M059J (cell line): ENCODE measurements around the gene ABCB8. TPM values are rescaled to one million over a fixed set of nuclear protein-coding genes. Genes with fewer than 3 reads are reported as not detected.
"Not testable (repeated sequence)": the region's sequence is repeated elsewhere in the genome, so short reads cannot be mapped to it uniquely, and the experiment has no call there.

Experiments used
- DNase-seq: peaks from one replicate; pipeline ENCODE4 v3.0.0-alpha.2; 2012; ENCODE audit warnings: low read depth
- total RNA-seq: library from RNA; depleted of rRNA; stranded (reverse); fragments of >200 nt; shearing (Covaris generic); gene quantifications from 2 replicates; pipeline ENCODE4 v1.2.3, GENCODE V29; 2014

ABCB8 gene
- total RNA-seq, 1 experiment from 2014 or later: 24.2 TPM

DNA sequence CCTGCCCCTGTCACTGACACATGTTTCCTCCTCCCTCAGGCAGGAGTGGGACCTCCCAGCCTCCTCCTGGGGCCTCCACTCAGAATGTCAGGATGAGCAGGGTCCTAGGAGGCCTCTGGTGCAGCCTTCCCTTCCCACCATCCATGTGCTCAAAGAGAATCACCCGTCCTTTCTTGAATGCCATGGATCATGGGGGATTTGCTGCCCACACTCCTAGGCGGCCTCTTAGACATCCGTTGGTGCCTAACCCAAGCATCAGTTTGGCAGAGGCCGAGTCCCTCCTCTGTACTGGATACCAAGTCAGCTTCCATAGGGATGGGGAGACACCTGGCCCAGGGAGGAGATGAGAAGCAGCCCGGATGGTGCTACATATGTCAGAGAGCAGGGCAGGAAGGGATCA, 30.4 kb upstream of the ABCB8 start:
- DNase-seq: no peak

DNA sequence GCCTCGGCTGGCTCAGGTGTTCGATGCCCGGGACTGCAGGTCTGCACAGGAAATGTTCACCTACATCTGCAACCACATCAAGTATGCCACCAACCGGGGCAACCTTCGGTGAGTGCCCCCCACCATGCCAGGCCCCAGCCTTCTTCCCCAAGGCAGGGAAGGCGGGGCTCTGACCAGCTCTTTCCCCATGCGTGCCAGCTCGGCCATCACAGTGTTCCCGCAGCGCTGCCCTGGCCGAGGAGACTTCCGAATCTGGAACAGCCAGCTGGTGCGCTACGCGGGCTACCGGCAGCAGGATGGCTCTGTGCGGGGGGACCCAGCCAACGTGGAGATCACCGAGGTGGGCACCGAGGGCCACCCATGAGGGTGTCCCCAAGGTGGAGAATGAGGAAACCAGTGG, 29.9 kb upstream of the ABCB8 start:
- no peak for DNase-seq

DNA sequence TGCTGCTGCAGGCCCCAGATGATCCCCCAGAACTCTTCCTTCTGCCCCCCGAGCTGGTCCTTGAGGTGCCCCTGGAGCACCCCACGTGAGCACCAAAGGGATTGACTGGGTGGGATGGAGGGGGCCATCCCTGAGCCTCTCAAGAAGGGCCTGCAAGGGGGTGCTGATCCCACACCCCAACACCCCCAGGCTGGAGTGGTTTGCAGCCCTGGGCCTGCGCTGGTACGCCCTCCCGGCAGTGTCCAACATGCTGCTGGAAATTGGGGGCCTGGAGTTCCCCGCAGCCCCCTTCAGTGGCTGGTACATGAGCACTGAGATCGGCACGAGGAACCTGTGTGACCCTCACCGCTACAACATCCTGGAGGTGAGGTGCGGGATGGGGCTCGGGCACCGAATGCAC, 29.2 kb upstream of the ABCB8 start:
- DNase-seq: no peak

DNA sequence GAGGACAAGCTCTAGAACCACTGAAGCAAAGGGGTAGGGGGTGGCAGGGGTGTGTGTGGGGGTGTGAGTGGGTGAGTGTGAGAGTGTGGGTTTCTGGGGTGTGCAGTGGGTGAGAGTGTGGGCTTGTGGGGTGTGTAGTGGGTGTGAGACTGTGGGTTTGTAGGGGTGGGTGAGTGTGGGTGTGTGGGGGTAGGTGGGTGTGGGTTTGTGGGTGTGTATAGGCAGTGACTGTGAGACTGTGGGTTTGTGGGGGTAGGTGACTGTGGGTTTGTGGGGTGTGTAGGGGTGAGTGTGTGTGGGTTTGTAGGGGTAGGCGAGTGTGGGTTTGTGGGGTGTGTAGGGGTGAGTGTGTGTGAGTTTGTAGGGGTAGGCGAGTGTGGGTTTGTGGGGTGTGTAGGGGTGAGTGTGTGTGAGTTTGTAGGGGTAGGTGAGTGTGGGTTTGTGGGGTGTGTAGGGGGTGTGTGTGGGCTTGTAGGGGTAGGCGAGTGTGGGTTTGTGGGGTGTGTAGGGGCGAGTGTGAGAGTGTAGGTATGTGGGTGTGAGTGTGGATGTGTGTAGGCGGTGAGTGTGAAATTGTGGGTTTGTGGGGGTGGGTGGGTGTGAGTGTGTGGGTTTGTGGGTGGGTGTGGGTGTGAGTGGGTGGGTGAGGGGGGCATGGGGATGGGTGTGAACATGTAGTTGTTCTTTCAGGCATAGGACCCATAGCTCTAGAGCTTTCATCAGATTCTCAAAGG, 28.6 kb upstream of the ABCB8 start:
- no peak for DNase-seq

DNA sequence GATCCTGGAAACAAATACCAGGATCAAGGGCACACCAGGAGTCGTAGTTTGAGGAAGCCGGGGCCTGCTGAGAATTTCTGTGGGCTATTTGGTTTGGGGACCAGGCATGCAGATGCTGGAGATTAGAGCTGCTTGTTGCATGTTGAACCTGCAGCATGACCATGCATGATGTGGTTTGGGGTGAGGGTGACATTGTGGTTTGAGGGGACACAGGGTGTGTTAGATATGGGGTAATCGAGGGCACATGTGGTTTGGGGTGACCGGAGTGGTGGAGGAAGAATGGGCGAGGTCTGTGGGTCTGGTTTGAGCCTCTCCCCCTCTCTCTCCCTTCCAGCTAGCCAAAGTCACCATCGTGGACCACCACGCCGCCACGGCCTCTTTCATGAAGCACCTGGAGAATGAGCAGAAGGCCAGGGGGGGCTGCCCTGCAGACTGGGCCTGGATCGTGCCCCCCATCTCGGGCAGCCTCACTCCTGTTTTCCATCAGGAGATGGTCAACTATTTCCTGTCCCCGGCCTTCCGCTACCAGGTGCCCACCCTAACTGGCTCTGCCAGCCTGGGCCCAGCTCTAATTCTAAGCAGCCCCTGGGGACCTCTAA, 27.3 kb upstream of the ABCB8 start:
- no peak for DNase-seq

DNA sequence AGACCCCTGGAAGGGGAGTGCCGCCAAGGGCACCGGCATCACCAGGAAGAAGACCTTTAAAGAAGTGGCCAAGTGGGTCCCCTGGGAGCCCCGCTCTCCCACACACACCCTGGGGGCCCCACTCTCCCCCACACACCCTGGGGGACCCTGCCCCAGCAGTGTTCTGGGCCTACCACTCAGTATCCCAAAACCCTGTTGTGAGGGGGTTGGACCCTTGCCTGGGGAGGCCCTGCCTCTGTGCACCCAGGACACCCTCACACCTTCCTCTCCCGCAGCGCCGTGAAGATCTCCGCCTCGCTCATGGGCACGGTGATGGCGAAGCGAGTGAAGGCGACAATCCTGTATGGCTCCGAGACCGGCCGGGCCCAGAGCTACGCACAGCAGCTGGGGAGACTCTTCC, 26.7 kb upstream of the ABCB8 start:
- no peak for DNase-seq

DNA sequence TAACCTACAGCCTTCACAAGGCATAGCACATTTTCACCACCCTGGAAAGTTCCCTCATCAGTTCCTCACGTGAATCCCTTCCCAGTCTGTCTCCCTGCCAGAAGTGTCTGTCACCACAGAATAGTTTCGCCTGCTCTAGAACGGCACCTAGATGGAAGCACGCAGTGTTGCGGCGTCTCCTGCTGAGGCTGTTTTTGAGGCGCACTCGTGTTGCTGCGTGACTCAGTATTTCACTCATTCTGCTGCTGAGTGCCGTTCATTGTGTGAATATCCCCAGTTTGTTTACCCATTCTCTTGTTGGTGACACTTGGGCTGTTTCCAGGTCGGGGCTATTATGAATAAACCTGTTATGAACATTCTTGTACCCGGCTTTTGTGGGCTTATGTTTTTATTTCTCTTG, 24.7 kb upstream of the ABCB8 start:
- no peak for DNase-seq

DNA sequence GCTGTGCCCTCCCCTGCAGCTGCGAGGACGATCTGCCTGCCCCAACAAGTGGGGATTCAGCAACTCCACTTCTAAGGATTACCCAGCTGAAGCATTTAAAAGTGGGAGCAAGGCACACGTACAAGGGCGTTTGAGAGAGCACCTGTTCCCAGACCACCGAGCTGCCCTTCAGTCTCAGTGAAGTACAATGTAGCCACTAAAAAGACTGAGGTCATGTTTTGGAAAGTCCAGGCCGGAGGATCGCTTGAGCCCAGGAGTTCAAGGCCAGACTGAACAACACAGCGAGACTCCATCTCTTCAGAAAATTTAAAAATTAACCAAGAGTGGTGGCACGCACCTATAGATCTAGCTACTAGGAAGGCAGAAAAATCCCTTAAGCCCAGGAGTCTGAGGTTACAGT, 22.7 kb upstream of the ABCB8 start:
- no peak for DNase-seq

DNA sequence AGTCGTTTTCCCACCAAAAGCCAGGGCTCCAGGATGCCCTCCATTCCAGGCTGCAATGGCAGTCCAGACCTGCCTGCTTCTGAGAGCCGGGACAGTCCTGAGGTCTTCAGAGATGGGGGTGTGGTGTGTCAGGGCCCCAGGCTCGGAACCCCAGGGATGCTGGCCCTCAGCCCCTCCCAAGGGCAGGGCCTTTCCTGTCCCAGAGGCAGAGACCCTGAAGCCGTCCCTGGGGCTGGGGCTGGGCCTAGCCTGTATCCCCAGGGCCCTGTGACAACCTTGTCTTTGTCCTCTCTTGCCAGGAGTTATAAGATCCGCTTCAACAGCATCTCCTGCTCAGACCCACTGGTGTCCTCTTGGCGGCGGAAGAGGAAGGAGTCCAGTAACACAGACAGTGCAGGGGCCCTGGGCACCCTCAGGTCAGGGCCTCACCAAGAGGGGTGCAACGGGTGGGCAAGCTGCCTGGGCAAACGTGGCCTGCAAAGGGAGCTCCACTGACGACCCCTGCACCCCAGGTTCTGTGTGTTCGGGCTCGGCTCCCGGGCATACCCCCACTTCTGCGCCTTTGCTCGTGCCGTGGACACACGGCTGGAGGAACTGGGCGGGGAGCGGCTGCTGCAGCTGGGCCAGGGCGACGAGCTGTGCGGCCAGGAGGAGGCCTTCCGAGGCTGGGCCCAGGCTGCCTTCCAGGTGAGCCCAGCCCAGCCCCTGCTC, 21.5 kb upstream of the ABCB8 start:
- DNase-seq: no peak

DNA sequence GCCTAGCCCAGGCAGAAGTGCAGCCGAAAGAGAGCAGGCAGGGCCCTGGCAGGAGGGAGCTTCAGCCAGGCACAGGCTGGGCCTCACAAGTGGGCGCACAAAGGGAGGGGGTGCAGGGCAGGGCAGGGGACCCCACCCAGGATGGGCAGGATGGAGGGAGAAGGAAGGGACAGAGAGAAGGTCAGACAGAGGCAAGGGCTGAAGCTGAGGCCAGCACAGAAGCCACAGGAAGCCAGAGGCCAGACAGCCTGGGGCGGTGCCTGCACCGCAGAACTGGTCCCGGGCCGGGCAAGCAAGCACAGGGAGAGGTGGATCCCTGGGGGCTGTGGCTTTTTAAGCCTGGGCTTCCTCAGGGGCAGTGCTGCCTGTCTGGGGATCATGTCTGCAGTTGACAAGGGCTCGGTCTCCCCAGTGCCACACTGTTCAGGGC, 20.8 kb upstream of the ABCB8 start:
- peak; percentile 74 for DNase-seq

DNA sequence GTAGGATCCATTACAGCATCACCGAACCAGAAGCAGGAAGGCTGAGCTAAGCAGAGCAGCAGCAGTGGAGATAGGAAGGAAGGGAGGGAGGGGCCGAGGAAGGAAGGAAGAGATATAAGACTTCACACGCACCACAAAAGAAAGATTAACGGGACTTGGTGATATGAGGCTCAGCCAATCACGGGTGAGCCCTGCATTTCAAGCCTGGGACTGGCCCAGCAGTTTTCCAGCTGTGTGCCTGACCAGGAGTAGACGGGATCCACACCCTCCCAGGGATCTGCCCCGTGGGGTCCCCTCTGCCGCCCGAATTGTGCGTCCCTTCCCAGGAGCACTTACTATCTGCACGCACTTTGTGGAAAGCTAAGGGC, 20.1 kb upstream of the ABCB8 start:
- DNase-seq: peak; percentile 46

DNA sequence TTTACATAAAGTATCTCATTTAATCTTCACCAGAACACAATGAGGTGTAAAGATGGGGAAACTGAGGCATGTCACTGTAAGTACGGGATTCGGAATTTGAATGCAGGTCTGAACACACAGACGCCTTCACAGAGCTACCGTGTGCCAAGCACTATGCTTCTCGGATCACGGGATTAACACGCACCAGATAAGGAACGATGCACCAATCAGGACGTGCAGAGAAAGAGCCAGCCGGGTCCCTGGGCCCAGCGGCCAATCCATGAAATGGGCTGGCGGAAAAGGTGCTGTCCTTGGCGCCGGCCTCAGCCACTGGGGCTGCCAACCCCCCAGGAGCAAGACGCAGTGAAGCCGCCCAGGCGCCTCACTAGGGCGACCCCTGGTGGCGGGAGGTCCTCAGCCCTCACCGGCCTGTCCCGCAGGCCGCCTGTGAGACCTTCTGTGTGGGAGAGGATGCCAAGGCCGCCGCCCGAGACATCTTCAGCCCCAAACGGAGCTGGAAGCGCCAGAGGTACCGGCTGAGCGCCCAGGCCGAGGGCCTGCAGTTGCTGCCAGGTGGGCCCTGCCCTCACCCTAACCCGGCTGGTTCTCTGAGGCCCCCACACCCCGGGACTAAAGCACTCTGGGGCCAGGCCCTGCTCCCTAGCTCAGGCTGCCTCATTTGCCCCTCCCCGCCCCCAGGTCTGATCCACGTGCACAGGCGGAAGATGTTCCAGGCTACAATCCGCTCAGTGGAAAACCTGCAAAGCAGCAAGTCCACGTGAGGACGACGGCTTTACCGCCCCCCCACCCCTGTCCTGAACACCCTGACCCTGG, 19.5 kb upstream of the ABCB8 start:
- no peak for DNase-seq

DNA sequence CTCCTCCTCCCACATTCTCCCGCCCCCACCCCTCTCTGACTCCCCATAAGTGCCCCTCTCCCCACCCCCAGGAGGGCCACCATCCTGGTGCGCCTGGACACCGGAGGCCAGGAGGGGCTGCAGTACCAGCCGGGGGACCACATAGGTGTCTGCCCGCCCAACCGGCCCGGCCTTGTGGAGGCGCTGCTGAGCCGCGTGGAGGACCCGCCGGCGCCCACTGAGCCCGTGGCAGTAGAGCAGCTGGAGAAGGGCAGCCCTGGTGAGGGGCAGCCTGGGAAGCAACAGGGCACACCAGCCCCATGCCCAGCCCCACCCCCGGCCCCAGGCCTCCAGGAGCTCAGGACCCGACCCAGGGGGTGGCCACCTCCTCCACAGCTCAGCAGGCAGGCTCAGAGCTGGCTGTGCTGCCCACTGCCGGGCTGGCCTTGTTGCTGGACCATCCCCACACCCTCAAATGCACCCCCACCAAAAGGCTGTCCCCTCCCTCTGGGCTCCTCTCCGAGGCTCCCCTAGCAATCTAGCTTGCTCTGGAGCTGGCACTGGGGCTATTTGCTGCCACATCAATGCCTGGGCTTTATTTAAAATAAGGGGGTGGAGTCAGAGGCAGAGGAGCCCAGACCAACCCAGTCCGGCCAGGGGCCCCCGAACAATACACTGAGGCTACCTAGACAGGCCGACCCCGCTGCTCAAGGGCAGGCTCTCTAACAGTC, 18.8 kb upstream of the ABCB8 start:
- no peak for DNase-seq

DNA sequence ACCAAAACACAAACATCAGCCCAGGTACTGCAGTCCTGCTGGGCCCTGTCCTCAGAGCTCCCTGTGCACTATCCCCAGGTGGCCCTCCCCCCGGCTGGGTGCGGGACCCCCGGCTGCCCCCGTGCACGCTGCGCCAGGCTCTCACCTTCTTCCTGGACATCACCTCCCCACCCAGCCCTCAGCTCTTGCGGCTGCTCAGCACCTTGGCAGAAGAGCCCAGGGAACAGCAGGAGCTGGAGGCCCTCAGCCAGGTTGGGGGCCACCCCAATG, 18.3 kb upstream of the ABCB8 start:
- DNase-seq: no peak

DNA sequence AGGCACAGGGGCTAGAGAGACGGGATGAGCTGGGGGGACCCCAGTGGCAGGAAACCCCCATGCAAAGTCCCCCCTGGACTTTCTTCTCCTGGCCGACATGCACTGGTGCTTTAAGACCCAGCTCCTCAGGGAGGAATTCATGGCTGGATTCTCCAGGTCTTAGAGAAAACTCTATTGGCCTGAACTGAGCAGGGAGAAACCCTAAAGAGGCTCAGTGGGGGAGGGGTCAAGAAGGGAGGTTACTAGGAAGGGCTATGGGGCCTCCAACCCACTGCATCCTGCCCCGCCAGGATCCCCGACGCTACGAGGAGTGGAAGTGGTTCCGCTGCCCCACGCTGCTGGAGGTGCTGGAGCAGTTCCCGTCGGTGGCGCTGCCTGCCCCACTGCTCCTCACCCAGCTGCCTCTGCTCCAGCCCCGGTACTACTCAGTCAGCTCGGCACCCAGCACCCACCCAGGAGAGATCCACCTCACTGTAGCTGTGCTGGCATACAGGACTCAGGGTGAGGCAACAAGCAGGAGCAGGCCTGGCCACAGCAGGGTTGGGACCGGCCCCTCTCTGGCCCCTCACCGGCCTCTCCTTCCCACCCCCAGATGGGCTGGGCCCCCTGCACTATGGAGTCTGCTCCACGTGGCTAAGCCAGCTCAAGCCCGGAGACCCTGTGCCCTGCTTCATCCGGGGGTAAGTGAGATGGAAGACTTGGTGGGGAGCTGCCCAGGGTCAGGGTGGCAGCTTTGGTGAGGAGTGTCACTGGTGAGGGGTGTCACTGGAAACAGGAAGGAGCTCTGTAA, 17.7 kb upstream of the ABCB8 start:
- DNase-seq: no peak

DNA sequence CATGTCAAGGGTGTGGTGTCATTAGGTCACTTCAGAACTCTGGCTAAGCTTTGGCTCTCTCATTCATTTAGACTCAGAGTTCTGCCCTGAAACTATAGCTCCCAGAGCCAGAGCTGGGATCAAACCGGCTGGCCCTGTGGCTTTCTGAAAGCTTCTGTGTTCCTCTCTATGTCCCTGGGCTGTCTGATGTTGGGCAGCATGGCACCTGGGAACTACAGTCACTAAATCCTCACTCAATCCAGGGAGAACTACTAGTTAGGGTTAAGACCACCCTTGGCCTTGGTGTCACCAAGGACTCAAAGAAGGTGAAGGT, 17.2 kb upstream of the ABCB8 start:
- no peak for DNase-seq

DNA sequence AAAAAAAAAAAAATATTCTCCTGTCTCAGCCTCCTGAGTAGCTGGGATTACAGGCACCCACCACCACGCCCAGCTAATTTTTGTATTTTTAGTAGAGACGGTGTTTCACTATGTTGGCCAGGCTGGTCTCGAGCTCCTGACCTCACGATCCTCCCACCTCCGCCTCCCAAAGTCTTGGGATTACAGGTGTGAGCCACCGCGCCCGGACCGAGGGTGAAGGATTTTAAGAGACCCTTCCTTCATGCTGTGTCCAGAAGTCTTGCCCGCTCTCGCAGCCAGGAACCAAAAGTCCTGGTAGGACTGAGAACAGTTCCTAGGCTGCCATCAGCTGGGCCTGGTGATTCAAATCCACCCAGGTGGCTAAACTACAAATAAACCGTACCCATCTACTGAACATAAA, 16.6 kb upstream of the ABCB8 start:
- not testable (repeated sequence) for DNase-seq

DNA sequence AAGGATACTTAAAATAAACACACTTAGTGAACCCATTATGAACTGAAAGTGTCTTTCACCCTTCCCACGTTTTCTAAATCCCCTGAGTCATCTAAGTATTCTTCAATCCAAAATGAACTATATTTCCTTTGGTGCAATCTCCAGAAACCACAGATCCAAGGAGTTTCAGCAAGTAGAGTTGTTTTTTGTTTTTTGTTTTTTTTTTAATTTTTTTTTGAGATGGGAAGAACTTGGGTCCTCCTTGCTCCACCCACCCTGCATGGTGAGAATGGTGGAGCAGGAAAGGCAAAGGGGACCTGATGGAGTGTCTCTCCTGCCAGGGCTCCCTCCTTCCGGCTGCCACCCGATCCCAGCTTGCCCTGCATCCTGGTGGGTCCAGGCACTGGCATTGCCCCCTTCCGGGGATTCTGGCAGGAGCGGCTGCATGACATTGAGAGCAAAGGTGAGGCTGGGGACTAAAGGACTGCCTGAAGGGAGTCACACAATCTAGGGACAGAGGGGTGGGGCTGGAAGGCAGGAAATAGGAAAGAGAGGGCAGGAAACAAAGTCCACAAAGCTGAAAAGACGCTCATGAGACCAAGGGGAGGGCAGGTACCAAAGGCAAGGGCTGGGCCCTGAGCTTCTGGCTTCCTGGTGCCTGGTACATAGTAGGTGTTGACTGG, 16.1 kb upstream of the ABCB8 start:
- peak; percentile 66 for DNase-seq

DNA sequence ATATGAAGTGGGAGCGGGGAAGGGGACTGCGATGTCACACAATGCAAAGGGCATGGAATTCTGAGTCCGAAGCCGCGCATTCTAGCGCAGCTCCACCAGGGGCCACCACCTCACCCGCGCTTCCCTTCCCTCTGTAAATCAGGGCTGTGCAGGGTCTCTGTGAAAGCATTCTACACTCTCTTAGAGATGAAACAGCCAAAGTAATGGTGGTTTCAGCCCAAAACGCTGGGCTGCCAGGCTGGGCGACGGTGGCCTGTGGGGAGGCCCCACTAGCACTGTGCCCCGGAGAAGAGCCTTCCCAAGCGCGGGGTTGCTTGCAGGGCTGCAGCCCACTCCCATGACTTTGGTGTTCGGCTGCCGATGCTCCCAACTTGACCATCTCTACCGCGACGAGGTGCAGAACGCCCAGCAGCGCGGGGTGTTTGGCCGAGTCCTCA, 15.3 kb upstream of the ABCB8 start:
- no peak for DNase-seq

DNA sequence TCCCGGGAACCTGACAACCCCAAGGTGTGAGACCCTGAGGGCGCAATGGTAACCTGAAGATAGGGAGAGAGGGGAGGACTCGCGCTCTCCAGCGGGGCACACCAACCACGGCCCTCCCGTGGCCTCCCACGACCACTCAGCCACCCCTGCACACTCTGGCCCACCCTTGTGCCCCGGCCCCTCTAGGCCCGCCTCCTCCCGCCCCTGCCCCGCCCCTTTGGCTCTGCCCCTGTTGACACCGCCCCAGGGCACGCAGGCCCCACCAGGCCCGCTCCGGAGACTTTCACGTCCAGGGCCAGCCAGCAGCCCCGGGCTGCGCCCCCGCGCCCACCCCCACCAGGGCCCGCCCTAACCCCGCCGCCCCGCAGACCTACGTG, 14.9 kb upstream of the ABCB8 start:
- DNase-seq: no peak
